Testis (tissue), 3 donors: Measurements from ENCODE around the gene NADSYN1. TPM values are rescaled to one million over a fixed set of nuclear protein-coding genes. Genes with fewer than 3 reads are reported as not detected.

Source experiments
- DNase-seq: peaks from one replicate; pipeline ENCODE4 v3.0.0-alpha.2; 2019
- H3K27ac ChIP-seq, 2 donors: fragments of 200-600 bp; sonication (generic); one replicate each; pipeline ENCODE4 v1.5.1; 2019
- H3K27me3 ChIP-seq: fragments of 200-600 bp; sonication (generic); one replicate; pipeline ENCODE4 v1.5.1; 2019
- H3K36me3 ChIP-seq: fragments of 200-600 bp; sonication (generic); one replicate; pipeline ENCODE4 v1.5.1; 2017; ENCODE audit warnings: low read depth; ENCODE audit errors: missing control alignments
- H3K4me1 ChIP-seq: fragments of 200-600 bp; sonication (generic); one replicate; pipeline ENCODE4 v1.5.1; 2019
- H3K4me3 ChIP-seq, 2 donors: fragments of 200-600 bp; sonication (generic); one replicate each; pipeline ENCODE4 v1.5.1; 2017 to 2019
- H3K9me3 ChIP-seq: fragments of 200-600 bp; sonication (generic); one replicate; pipeline ENCODE4 v1.5.1; 2017
- CTCF ChIP-seq, 3 experiments: fragments of 450-650 bp in 2 of 3; fragments of 200-600 bp in 1 of 3; sonication (generic) in 1 of 3; IDR thresholded peaks; one replicate each; pipeline ENCODE4 v1.5.1; 2016 to 2019; ENCODE audit warnings: antibody characterized with exemption in 3 of 3, mild to moderate bottlenecking in 2 of 3, moderate library complexity in 1 of 3
- POLR2A ChIP-seq: fragments of 450-650 bp; IDR thresholded peaks from one replicate; pipeline ENCODE4 v1.6.1; 2017; ENCODE audit warnings: antibody characterized with exemption, mild to moderate bottlenecking, moderate library complexity
- WGBS, 2 donors: methylation state at CpG; one replicate each; pipeline ENCODE4 v1.1.5; 2018; 5-methylcytosine and 5-hydroxymethylcytosine counted together
- intact Hi-C: fragments of 100-400 bp; cut with DNase I; formaldehyde crosslinking; loops from one replicate; pipeline ENCODE4 v1.15.1; 2023; ENCODE audit warnings: low total_unique reads
- polyA plus RNA-seq: library from polyadenylated mRNA; stranded (reverse); fragments of 350-450 nt; fragmentation: Illumina TruSeq; extraction: RNeasy Lipid Tissue Mini Kit (QIAGEN cat#74804); gene quantifications from one replicate; pipeline ENCODE4 v1.2.3, GENCODE V29; 2014; ENCODE audit warnings: low read depth, low replicate concordance; ENCODE audit not compliant: insufficient read depth
- total RNA-seq, 2 donors: library from RNA; depleted of rRNA; stranded (reverse); fragments of >200 nt; gene quantifications; one replicate each; pipeline ENCODE4 v1.2.3, GENCODE V29; 2016

The NADSYN1 gene
- total and polyA plus RNA-seq, 3 donors from 2014 or later = 75.7 to 91.2 (median 79.4) TPM

- Histone ChIP-seq H3K27me3 (no peaks in the 10 kb centered on the region), H3K36me3 (no peaks in the 10 kb centered on the region), H3K4me3 (no peak overlapping the region), H3K9me3 (no peaks in the 10 kb centered on the region), H3K4me1 (peaks cover 26% of the 10 kb centered on the region), H3K27ac (no peak overlapping the region)
- DNase-seq = no peak
- no peak for TF ChIP-seq CTCF (IDR thresholded peaks at IDR 0.05)
- no peak for TF ChIP-seq POLR2A
- 88 to 90% methylated on average over 3 of the region's 3 CpGs for WGBS, 2 donors
- intact Hi-C loops = no loop called here
Observed at GRCh38 chr11:71426413-71426812, 26.6 kb upstream of the NADSYN1 start.

- TF ChIP-seq POLR2A (no peak), CTCF (IDR thresholded peaks at IDR 0.05) (no peak)
- Histone ChIP-seq H3K27ac (peak overlapping the region; percentile 69 to 77), H3K36me3 (no peaks in the 10 kb centered on the region), H3K27me3 (no peaks in the 10 kb centered on the region), H3K4me1 (peaks cover 46% of the 10 kb centered on the region), H3K9me3 (no peaks in the 10 kb centered on the region), H3K4me3 (no peak overlapping the region)
- DNase-seq = peak; percentile 73
- WGBS, 2 donors = 47 to 53% methylated on average over 7 of the region's 7 CpGs
- intact Hi-C loops = no loop called here
Observed at GRCh38 chr11:71428861-71429435, 24.1 kb upstream of the NADSYN1 start.

GRCh38 chr11:71429701-71430100 is 23.3 kb upstream of the NADSYN1 start:
- no peak for TF ChIP-seq POLR2A
- TF ChIP-seq CTCF (IDR thresholded peaks at IDR 0.05) = no peak
- H3K4me1 ChIP-seq = peaks cover 52% of the 10 kb centered on the region
- peak overlapping the region; percentile 69 to 77 for H3K27ac ChIP-seq
- no peaks in the 10 kb centered on the region for H3K36me3 ChIP-seq
- no peak for DNase-seq
- no peak overlapping the region for H3K4me3 ChIP-seq
- intact Hi-C loops = no loop called here
- WGBS, 2 donors = 91 to 94% methylated on average over 6 of the region's 6 CpGs
- H3K9me3 ChIP-seq = no peaks in the 10 kb centered on the region
- H3K27me3 ChIP-seq = no peaks in the 10 kb centered on the region

- DNase-seq = no peak
- H3K27ac ChIP-seq = peak overlapping the region; percentile 69 to 77
- TF ChIP-seq POLR2A (no peak), CTCF (IDR thresholded peaks at IDR 0.05) (no peak)
- no peaks in the 10 kb centered on the region for H3K9me3 ChIP-seq
- intact Hi-C loops = no loop called here
- H3K36me3 ChIP-seq = no peaks in the 10 kb centered on the region
- H3K27me3 ChIP-seq = no peaks in the 10 kb centered on the region
- 70 to 73% methylated on average over 9 of the region's 9 CpGs for WGBS, 2 donors
- H3K4me1 ChIP-seq = peaks cover 56% of the 10 kb centered on the region
- H3K4me3 ChIP-seq = no peak overlapping the region
Observed at GRCh38 chr11:71430166-71430565, 22.8 kb upstream of the NADSYN1 start.

- 63 to 67% methylated on average over 7 of the region's 7 CpGs for WGBS, 2 donors
Observed at GRCh38 chr11:71431271-71431670, 21.7 kb upstream of the NADSYN1 start.

More at GRCh38 chr11:71431271-71431670, 21.7 kb upstream of the NADSYN1 start:
- intact Hi-C loops = no loop called here
- Histone ChIP-seq H3K4me1 (peaks cover 60% of the 10 kb centered on the region), H3K9me3 (no peaks in the 10 kb centered on the region), H3K36me3 (no peaks in the 10 kb centered on the region), H3K27me3 (no peaks in the 10 kb centered on the region), H3K4me3 (no peak overlapping the region), H3K27ac (peak overlapping the region; percentile 69 to 77)
- TF ChIP-seq POLR2A (no peak), CTCF (IDR thresholded peaks at IDR 0.05) (no peak)
- DNase-seq = no peak
